GM12878 (cell line): ENCODE results near the gene MEDAG.

ENCODE experiments used
- TF ChIP-seq, protein P1 (sequence below), 3 experiments: IDR thresholded peaks in 2 of 3; conservative IDR thresholded peaks in 1 of 3; 2 replicates each; pipeline ENCODE4 v1.5.1; 2011; ENCODE audit warnings: low read depth in 3 of 3, low read length in 3 of 3, mild to moderate bottlenecking in 3 of 3, control low read depth in 2 of 3, moderate library complexity in 2 of 3, inconsistent platforms in 1 of 3, mixed read lengths in 1 of 3; ENCODE audit not compliant: control insufficient read depth in 2 of 3, insufficient read depth in 1 of 3; ENCODE audit errors: extremely low read depth in 1 of 3
- TF ChIP-seq, protein P2 (sequence below): fragments of 450-650 bp; IDR thresholded peaks from 2 replicates; pipeline ENCODE4 v1.6.1; 2018; ENCODE audit warnings: mild to moderate bottlenecking, low read depth, moderate library complexity; ENCODE audit not compliant: partially characterized antibody

DNA sequence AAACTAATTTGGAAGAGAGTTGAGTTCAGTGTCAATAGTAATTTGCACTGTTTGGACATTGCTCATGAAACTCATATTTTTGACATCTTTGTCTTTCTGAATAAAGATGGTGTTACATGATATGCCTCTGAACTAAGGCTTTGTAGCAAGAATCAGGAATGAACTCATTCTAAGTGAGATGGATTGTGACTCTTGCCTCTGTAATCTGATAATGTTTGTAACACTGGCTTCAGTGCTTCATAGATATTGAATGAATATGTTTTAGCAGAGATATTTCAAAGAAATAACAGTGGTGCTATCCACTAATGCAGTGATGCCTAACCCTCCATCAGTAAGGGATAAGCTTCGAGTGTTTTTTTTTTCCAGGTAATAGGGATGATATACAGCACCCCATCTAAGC lies 59.3 kb downstream of the MEDAG start:
- TF ChIP-seq, protein P1, sequence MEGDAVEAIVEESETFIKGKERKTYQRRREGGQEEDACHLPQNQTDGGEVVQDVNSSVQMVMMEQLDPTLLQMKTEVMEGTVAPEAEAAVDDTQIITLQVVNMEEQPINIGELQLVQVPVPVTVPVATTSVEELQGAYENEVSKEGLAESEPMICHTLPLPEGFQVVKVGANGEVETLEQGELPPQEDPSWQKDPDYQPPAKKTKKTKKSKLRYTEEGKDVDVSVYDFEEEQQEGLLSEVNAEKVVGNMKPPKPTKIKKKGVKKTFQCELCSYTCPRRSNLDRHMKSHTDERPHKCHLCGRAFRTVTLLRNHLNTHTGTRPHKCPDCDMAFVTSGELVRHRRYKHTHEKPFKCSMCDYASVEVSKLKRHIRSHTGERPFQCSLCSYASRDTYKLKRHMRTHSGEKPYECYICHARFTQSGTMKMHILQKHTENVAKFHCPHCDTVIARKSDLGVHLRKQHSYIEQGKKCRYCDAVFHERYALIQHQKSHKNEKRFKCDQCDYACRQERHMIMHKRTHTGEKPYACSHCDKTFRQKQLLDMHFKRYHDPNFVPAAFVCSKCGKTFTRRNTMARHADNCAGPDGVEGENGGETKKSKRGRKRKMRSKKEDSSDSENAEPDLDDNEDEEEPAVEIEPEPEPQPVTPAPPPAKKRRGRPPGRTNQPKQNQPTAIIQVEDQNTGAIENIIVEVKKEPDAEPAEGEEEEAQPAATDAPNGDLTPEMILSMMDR (IDR thresholded peaks at IDR 0.05 in 2 of 3, conservative IDR thresholded peaks at IDR 0.05 in 1 of 3; ENCODE audit: control insufficient read depth in 2 of 3, extremely low read depth in 1 of 3, insufficient read depth in 1 of 3, low read depth in 3 of 3, low read length in 3 of 3) = no peak
- TF ChIP-seq, protein P2, sequence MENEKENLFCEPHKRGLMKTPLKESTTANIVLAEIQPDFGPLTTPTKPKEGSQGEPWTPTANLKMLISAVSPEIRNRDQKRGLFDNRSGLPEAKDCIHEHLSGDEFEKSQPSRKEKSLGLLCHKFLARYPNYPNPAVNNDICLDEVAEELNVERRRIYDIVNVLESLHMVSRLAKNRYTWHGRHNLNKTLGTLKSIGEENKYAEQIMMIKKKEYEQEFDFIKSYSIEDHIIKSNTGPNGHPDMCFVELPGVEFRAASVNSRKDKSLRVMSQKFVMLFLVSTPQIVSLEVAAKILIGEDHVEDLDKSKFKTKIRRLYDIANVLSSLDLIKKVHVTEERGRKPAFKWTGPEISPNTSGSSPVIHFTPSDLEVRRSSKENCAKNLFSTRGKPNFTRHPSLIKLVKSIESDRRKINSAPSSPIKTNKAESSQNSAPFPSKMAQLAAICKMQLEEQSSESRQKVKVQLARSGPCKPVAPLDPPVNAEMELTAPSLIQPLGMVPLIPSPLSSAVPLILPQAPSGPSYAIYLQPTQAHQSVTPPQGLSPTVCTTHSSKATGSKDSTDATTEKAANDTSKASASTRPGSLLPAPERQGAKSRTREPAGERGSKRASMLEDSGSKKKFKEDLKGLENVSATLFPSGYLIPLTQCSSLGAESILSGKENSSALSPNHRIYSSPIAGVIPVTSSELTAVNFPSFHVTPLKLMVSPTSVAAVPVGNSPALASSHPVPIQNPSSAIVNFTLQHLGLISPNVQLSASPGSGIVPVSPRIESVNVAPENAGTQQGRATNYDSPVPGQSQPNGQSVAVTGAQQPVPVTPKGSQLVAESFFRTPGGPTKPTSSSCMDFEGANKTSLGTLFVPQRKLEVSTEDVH = no peak
